ENCODE data around the gene TANGO2. TPM values are rescaled to one million over a fixed set of nuclear protein-coding genes. Genes with fewer than 3 reads are reported as not detected.

TANGO2 gene
- polyA plus RNA-seq, 1 of the 3 experiments (the other 2 are of a cell fraction) = 20.7 TPM

- H3F3A ChIP-seq (replicated peaks; ENCODE audit: insufficient read depth) = no peaks in the 10 kb centered on the region
- WGBS (ENCODE audit: low lambda C conversion rate) = 57% methylated on average over 19 of the region's 19 CpGs
- ChIA-PET POLR2A (interaction anchor here (1.1 to 1.7 kb wide), 2 partner anchors 12 to 26 kb away, joined by 3 to 5 read pairs; no protein-coding TSS in a partner anchor), CTCF (interaction anchor here (0.7 to 16.4 kb wide), 7 partner anchors 9 to 28 kb away, joined by 3 to 224 read pairs (median 6); no protein-coding TSS in a partner anchor)
- peaks cover 20% of the 10 kb centered on the region for H4K20me1 ChIP-seq (ENCODE audit: insufficient read depth)
- no peak for TF ChIP-seq FOXJ3 (CRISPR knock-in tag; IDR thresholded peaks at IDR 0.05)
- TF ChIP-seq ELF1 (IDR thresholded peaks at IDR 0.05) = no peak
- no peak for TF ChIP-seq NFIC (IDR thresholded peaks at IDR 0.05; ENCODE audit: borderline replicate concordance)
- no peak for TF ChIP-seq FOXM1 (IDR thresholded peaks at IDR 0.05; ENCODE audit: low read depth)
- peak; percentile 83 for TF ChIP-seq FOSL2 (IDR thresholded peaks at IDR 0.05; ENCODE audit: borderline replicate concordance, low read depth)
- peak; percentile 99 for TF ChIP-seq MEF2A (IDR thresholded peaks at IDR 0.05; ENCODE audit: borderline replicate concordance, low read depth)
- TF ChIP-seq GATA2 (CRISPR knock-in tag; IDR thresholded peaks at IDR 0.05) = no peak
- TF ChIP-seq, protein P1, sequence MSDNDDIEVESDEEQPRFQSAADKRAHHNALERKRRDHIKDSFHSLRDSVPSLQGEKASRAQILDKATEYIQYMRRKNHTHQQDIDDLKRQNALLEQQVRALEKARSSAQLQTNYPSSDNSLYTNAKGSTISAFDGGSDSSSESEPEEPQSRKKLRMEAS (IDR thresholded peaks at IDR 0.05; ENCODE audit: low read depth) = no peak
- TF ChIP-seq EZH2phosphoT487 (IDR thresholded peaks at IDR 0.05; ENCODE audit: borderline replicate concordance, low read depth) = no peak
- TF ChIP-seq SMC3 (IDR thresholded peaks at IDR 0.05; ENCODE audit: low read depth, low read length) = no peak
- TF ChIP-seq, protein P2, sequence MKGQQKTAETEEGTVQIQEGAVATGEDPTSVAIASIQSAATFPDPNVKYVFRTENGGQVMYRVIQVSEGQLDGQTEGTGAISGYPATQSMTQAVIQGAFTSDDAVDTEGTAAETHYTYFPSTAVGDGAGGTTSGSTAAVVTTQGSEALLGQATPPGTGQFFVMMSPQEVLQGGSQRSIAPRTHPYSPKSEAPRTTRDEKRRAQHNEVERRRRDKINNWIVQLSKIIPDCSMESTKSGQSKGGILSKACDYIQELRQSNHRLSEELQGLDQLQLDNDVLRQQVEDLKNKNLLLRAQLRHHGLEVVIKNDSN (IDR thresholded peaks at IDR 0.05; ENCODE audit: borderline replicate concordance, low read depth) = no peak
- no peaks in the 10 kb centered on the region for H3K27me3 ChIP-seq (ENCODE audit: insufficient read depth)
- H3K4me2 ChIP-seq = peak overlapping the region; percentile 100
- H3K79me2 ChIP-seq (ENCODE audit: insufficient read depth) = peaks cover 14% of the 10 kb centered on the region; the same call in 1 of the 2 replicates
- H3K9ac ChIP-seq = peak overlapping the region; percentile 62
- no peak overlapping the region for H2AFZ ChIP-seq (ENCODE audit: low read depth)
- H3K36me3 ChIP-seq (replicated peaks in 1 of 2; ENCODE audit: control insufficient read depth in 1 of 2, insufficient read depth in 2 of 2, low read length in 1 of 2) = peaks cover 0 to 22% of the 10 kb centered on the region in 2 experiments
- DNase-seq = no peak
- H3K4me3 ChIP-seq (ENCODE audit: low read depth in 2 of 2, low read length in 1 of 2) = no peak overlapping the region
- H3K9me3 ChIP-seq = no peaks in the 10 kb centered on the region
- peaks cover 17 to 47% of the 10 kb centered on the region in 2 experiments; a peak in 3 of 4 replicates for H3K4me1 ChIP-seq (ENCODE audit: control insufficient read depth in 1 of 2, insufficient read depth in 2 of 2, low read depth in 1 of 2, low read length in 1 of 2)
- no peaks in the 10 kb centered on the region for H3K9me2 ChIP-seq
- peak overlapping the region; percentile 34 to 40; a peak in 2 of 4 replicates for H3K27ac ChIP-seq (ENCODE audit: low read depth in 2 of 2, low read length in 1 of 2)
Observed at GRCh38 chr22:19984201-19984753, 36.6 kb upstream of the TANGO2 start.

DNA sequence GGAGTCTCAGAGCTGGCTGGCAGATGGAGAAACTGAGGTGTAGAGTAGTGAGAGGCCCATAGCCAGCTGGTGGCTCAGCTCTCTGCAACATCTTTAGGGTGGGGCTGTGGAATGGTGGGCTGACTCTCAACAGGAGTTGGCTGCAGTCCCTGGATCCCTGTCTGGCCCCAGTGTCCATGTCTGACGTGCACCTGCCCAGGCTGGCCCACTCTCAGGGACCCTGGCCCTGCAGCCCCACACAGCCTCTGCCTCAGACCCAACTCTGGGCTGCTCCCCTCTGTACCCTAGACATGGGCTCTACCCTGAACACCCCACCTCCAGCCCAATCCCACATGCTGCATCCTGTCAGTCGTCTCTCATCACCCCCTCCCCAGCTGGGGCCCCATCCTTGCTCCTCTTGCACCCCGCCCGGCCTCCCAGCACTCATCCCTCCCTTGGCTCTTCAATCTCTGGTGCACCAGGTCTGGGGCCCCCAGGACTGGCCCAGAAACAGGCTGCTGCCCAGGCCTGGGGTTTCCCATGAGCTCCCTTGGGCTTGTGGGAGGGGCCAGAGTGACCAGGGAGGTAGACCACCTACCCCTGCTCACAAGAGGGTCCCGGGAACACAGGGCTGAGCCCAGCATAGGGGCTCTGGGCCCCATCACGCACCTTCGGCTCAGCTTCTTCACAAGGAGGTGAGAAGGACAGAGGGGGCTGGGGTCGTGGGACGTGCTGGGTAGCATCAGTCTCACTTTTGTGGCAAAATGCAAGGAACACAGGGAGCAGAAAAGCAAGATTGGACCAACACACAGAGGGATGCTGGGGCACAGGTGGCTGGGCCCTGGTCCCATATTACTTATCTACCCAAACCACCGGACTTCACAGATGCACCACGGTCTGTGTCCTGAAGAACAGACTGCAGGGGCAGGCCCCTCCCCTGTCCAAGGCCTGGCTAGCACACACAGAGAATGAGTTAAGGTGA lies 35.8 kb upstream of the TANGO2 start:
- Histone ChIP-seq H3K4me1 (ENCODE audit: control insufficient read depth in 1 of 2, insufficient read depth in 2 of 2, low read depth in 1 of 2, low read length in 1 of 2) (peaks cover 17 to 55% of the 10 kb centered on the region in 2 experiments; a peak in 3 of 4 replicates), H3K9me2 (no peaks in the 10 kb centered on the region), H3K4me3 (ENCODE audit: low read depth in 2 of 2, low read length in 1 of 2) (0 out of 4 replicates have a peak overlapping the region, but pooled peaks have one; percentile 83 to 87), H3K79me2 (ENCODE audit: insufficient read depth) (peaks cover 14% of the 10 kb centered on the region; the same call in 1 of the 2 replicates), H3K27me3 (ENCODE audit: insufficient read depth) (no peaks in the 10 kb centered on the region), H3F3A (replicated peaks; ENCODE audit: insufficient read depth) (no peaks in the 10 kb centered on the region), H3K27ac (ENCODE audit: low read depth in 2 of 2, low read length in 1 of 2) (no peak overlapping the region), H3K9ac (no peak overlapping the region), H3K9me3 (no peaks in the 10 kb centered on the region), H3K36me3 (replicated peaks in 1 of 2; ENCODE audit: control insufficient read depth in 1 of 2, insufficient read depth in 2 of 2, low read length in 1 of 2) (peaks cover 0 to 13% of the 10 kb centered on the region in 2 experiments), H3K4me2 (peak overlapping the region; percentile 100), H2AFZ (ENCODE audit: low read depth) (no peak overlapping the region), H4K20me1 (ENCODE audit: insufficient read depth) (peaks cover 20% of the 10 kb centered on the region)
- 95% methylated on average over 9 of the region's 11 CpGs for WGBS (ENCODE audit: low lambda C conversion rate)
- DNase-seq = no peak
- CTCF ChIA-PET = interaction anchor here (1.0 to 16.4 kb wide), 7 partner anchors 10 to 27 kb away, joined by 3 to 224 read pairs (median 6); no protein-coding TSS in a partner anchor
- POLR2A ChIA-PET = interaction anchor here (1.0 to 1.1 kb wide), 2 partner anchors 13 to 25 kb away, joined by 3 read pairs; no protein-coding TSS in a partner anchor
- TF ChIP-seq, protein P2 (IDR thresholded peaks at IDR 0.05; ENCODE audit: borderline replicate concordance, low read depth) = no peak
- TF ChIP-seq, protein P3, sequence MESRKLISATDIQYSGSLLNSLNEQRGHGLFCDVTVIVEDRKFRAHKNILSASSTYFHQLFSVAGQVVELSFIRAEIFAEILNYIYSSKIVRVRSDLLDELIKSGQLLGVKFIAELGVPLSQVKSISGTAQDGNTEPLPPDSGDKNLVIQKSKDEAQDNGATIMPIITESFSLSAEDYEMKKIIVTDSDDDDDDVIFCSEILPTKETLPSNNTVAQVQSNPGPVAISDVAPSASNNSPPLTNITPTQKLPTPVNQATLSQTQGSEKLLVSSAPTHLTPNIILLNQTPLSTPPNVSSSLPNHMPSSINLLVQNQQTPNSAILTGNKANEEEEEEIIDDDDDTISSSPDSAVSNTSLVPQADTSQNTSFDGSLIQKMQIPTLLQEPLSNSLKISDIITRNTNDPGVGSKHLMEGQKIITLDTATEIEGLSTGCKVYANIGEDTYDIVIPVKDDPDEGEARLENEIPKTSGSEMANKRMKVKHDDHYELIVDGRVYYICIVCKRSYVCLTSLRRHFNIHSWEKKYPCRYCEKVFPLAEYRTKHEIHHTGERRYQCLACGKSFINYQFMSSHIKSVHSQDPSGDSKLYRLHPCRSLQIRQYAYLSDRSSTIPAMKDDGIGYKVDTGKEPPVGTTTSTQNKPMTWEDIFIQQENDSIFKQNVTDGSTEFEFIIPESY (IDR thresholded peaks at IDR 0.05; ENCODE audit: borderline replicate concordance, low read depth) = no peak
- TF ChIP-seq IRF3 (IDR thresholded peaks at IDR 0.05; ENCODE audit: low read depth, low read length) = no peak
- TF ChIP-seq CTCF (IDR thresholded peaks at IDR 0.05) = no peak
- TF ChIP-seq TAF1 (IDR thresholded peaks at IDR 0.05; ENCODE audit: borderline replicate concordance, low read depth, low read length) = no peak
- no peak for TF ChIP-seq JUND (IDR thresholded peaks at IDR 0.05)
- TF ChIP-seq EP300 (IDR thresholded peaks at IDR 0.05; ENCODE audit: borderline replicate concordance in 1 of 2, low read depth in 1 of 2, low read length in 1 of 2) = no peak
- TF ChIP-seq FOXM1 (IDR thresholded peaks at IDR 0.05; ENCODE audit: low read depth) = no peak
